ENCODE measurements around the gene STOML1. TPM values are rescaled to one million over a fixed set of nuclear protein-coding genes. Genes with fewer than 3 reads are reported as not detected.

Gene STOML1
- total RNA-seq, 1 donor: 19.0 TPM

GRCh38 chr15:73946795-73947370, 45.2 kb downstream of the STOML1 start:
- DNase-seq (ENCODE audit: low read depth): no peak
- no peak overlapping the region for H3K4me3 ChIP-seq (ENCODE audit: low read depth, low read length)
- no peak for TF ChIP-seq CTCF (IDR thresholded peaks at IDR 0.05; ENCODE audit: insufficient read depth, low read depth, low read length)

GRCh38 chr15:73946046-73946721, 45.9 kb downstream of the STOML1 start:
- no peak for DNase-seq (ENCODE audit: low read depth)
- no peak for TF ChIP-seq CTCF (IDR thresholded peaks at IDR 0.05; ENCODE audit: insufficient read depth, low read depth, low read length)

GRCh38 chr15:73945130-73945508, 47.0 kb downstream of the STOML1 start:
- TF ChIP-seq CTCF (IDR thresholded peaks at IDR 0.05; ENCODE audit: insufficient read depth, low read depth, low read length): no peak
- no peak overlapping the region for H3K4me3 ChIP-seq (ENCODE audit: low read depth, low read length)
- no peak for DNase-seq (ENCODE audit: low read depth)

More at GRCh38 chr15:73946046-73946721, 45.9 kb downstream of the STOML1 start:
- no peak overlapping the region for H3K4me3 ChIP-seq (ENCODE audit: low read depth, low read length)

- peak; percentile 55 for DNase-seq (ENCODE audit: low read depth)
- H3K4me3 ChIP-seq (ENCODE audit: low read depth, low read length): no peak overlapping the region
- TF ChIP-seq CTCF (IDR thresholded peaks at IDR 0.05; ENCODE audit: insufficient read depth, low read depth, low read length): no peak
These were observed 47.6 kb downstream of the STOML1 start for GRCh38 chr15:73944161-73945129.

GRCh38 chr15:73942751-73943270, 49.3 kb downstream of the STOML1 start:
- no peak overlapping the region for H3K4me3 ChIP-seq (ENCODE audit: low read depth, low read length)
- DNase-seq (ENCODE audit: low read depth): no peak
- TF ChIP-seq CTCF (IDR thresholded peaks at IDR 0.05; ENCODE audit: insufficient read depth, low read depth, low read length): no peak

- H3K4me3 ChIP-seq (ENCODE audit: low read depth, low read length): no peak overlapping the region
- no peak for DNase-seq (ENCODE audit: low read depth)
- no peak for TF ChIP-seq CTCF (IDR thresholded peaks at IDR 0.05; ENCODE audit: insufficient read depth, low read depth, low read length)
These were observed 50.0 kb downstream of the STOML1 start for GRCh38 chr15:73941871-73942635.
